CD4-positive, alpha-beta T cell treated with Interleukin-1 beta for 1 hour (primary cell): Measurements from ENCODE around the gene ACD.

Experiments used
- DNase-seq, 2 donors: peaks; one replicate each; pipeline ENCODE4 v3.0.0-alpha.2; 2020 to 2022

ACD gene

GRCh38 chr16:67645397-67646121, 14.5 kb downstream of the ACD start:
- DNase-seq = no peak

GRCh38 chr16:67644038-67644437, 16.0 kb downstream of the ACD start:
- DNase-seq = no peak

- no peak for DNase-seq
Observed at GRCh38 chr16:67641779-67642708, 18.0 kb downstream of the ACD start.

GRCh38 chr16:67637625-67638024, 22.4 kb downstream of the ACD start:
- DNase-seq = no peak

- no peak for DNase-seq
Observed at GRCh38 chr16:67636713-67637112, 23.3 kb downstream of the ACD start.

- DNase-seq = no peak
Observed at GRCh38 chr16:67632415-67633172, 27.5 kb downstream of the ACD start.

GRCh38 chr16:67628216-67628615, 31.8 kb downstream of the ACD start:
- no peak for DNase-seq

- no peak for DNase-seq
Observed at GRCh38 chr16:67613808-67614207, 46.3 kb downstream of the ACD start.

- DNase-seq = no peak
Observed at GRCh38 chr16:67608364-67608763, 51.7 kb downstream of the ACD start.
